ENCODE data around the gene MMP15. TPM values are rescaled to one million over a fixed set of nuclear protein-coding genes. Genes with fewer than 3 reads are reported as not detected.
A peak's percentile ranks its signal among the peaks of the same experiment; 100 is the strongest.

The MMP15 gene
- total and polyA plus RNA-seq, 2 of the 13 experiments (the other 11 are each of a cell fraction or from before 2014, with no cell fraction given) = 35.2 to 44.9 TPM

GRCh38 chr16:58020628-58021521 is 4.7 kb upstream of the MMP15 start:
- H3K36me3 ChIP-seq (replicated peaks in 1 of 2; ENCODE audit: control insufficient read depth in 1 of 2, insufficient read depth in 2 of 2, low read length in 2 of 2) = peaks cover 4 to 11% of the 10 kb centered on the region in 2 experiments; a peak in 4 of 5 replicates
- ChIA-PET CTCF (ENCODE audit: low intra/inter-chr PET ratio, low total read pairs) (interaction anchor here (0.7 to 3.2 kb wide), 4 partner anchors 11 to 106 kb away, joined by 4 to 40 read pairs (median 6); no protein-coding TSS in a partner anchor), POLR2A (no interaction called here)
- no peak overlapping the region for H3K4me3 ChIP-seq (replicated peaks in 1 of 3; ENCODE audit: insufficient read depth in 1 of 3, low read depth in 2 of 3, low read length in 3 of 3)
- peaks cover 37% of the 10 kb centered on the region for H3K4me1 ChIP-seq (ENCODE audit: insufficient read depth, low read length)
- H3K79me2 ChIP-seq (ENCODE audit: insufficient read depth, low read length) = peaks cover 1% of the 10 kb centered on the region
- peak; percentile 50 for DNase-seq (ENCODE audit: low spot score)
- peak; percentile 78 for FAIRE-seq
- no peak overlapping the region for H3K4me2 ChIP-seq (ENCODE audit: low read depth, low read length)
- H3K9ac ChIP-seq (ENCODE audit: insufficient read depth, low read depth, low read length) = no peak overlapping the region
- WGBS (ENCODE audit: low lambda C conversion rate) = 74% methylated on average over 8 of the region's 8 CpGs
- no peaks in the 10 kb centered on the region for H3K9me3 ChIP-seq (ENCODE audit: low read length)
- intact Hi-C loops (cut with micrococcal nuclease; ENCODE audit: unreplicated experiment) = loop anchor here (1.0 to 10.0 kb wide), 4 partner anchors 101 to 466 kb away; partner anchors contain the start of gene CSNK2A2
- BruUV-seq (replicated peaks) = TSS peak; percentile 76
- H4K20me1 ChIP-seq (ENCODE audit: insufficient read depth, low read length) = no peaks in the 10 kb centered on the region
- ATAC-seq = no peak
- no peak overlapping the region for H3K27ac ChIP-seq (ENCODE audit: extremely low read length, insufficient read depth, low read length)
- no peaks in the 10 kb centered on the region for H3K27me3 ChIP-seq (ENCODE audit: control insufficient read depth in 1 of 2, insufficient read depth in 2 of 2, low read length in 2 of 2)
- in situ Hi-C loops (cut with HindIII; ENCODE audit: extremely low pct_ligation_motif_present, low pct_unique_long_range_greater_than_20kb) = loop anchor here (5.0 kb wide), 1 partner anchor 106 kb away; the partner anchor contains the start of gene CFAP20
- no peak overlapping the region for H2AFZ ChIP-seq (ENCODE audit: low read length)
- 0 out of 2 replicates have a peak, but pooled peaks have one; percentile 16 for TF ChIP-seq FOXA1 (IDR thresholded peaks at IDR 0.05)
- peak; percentile 65 for TF ChIP-seq FOXA1 (CRISPR knock-in tag; IDR thresholded peaks at IDR 0.05)
- TF ChIP-seq SALL1 (CRISPR knock-in tag; IDR thresholded peaks at IDR 0.05) = 0 out of 2 replicates have a peak, but pooled peaks have one; percentile 18
- peak; percentile 89 for TF ChIP-seq RAD21 (CRISPR knock-in tag; IDR thresholded peaks at IDR 0.05)
- TF ChIP-seq KMT2B (CRISPR knock-in tag; IDR thresholded peaks at IDR 0.05) = 0 out of 2 replicates have a peak, but pooled peaks have one; percentile 42
- 0 out of 2 replicates have a peak, but pooled peaks have one; percentile 31 for TF ChIP-seq ELF3 (CRISPR knock-in tag; IDR thresholded peaks at IDR 0.05)
- 0 out of 2 replicates have a peak, but pooled peaks have one; percentile 37 for TF ChIP-seq IRF2 (CRISPR knock-in tag; IDR thresholded peaks at IDR 0.05)
- 0 out of 2 replicates have a peak, but pooled peaks have one; percentile 28 for TF ChIP-seq SAP130 (CRISPR knock-in tag; IDR thresholded peaks at IDR 0.05; ENCODE audit: low read depth)
- no peak for TF ChIP-seq ZNF790 (CRISPR knock-in tag; IDR thresholded peaks at IDR 0.05; ENCODE audit: borderline replicate concordance)
- no peak for TF ChIP-seq ZNF333 (CRISPR knock-in tag; IDR thresholded peaks at IDR 0.05; ENCODE audit: borderline replicate concordance)
- no peak for TF ChIP-seq ZNF564 (CRISPR knock-in tag; IDR thresholded peaks at IDR 0.05)
- no peak for TF ChIP-seq GPN1 (CRISPR knock-in tag; IDR thresholded peaks at IDR 0.05; ENCODE audit: borderline replicate concordance)
- peak; percentile 23; the same call in 1 of the 2 replicates for TF ChIP-seq FOXK1 (CRISPR knock-in tag; IDR thresholded peaks at IDR 0.05; ENCODE audit: borderline replicate concordance, low read depth)
- peak; percentile 90 for TF ChIP-seq SMC3 (IDR thresholded peaks at IDR 0.05; ENCODE audit: low read length)
- TF ChIP-seq ZNF615 (CRISPR knock-in tag; IDR thresholded peaks at IDR 0.05; ENCODE audit: borderline replicate concordance) = 0 out of 2 replicates have a peak, but pooled peaks have one; percentile 60
- TF ChIP-seq ONECUT2 (CRISPR knock-in tag; IDR thresholded peaks at IDR 0.05) = no peak
- TF ChIP-seq ZNF354B (CRISPR knock-in tag; IDR thresholded peaks at IDR 0.05) = no peak
- TF ChIP-seq ZMYM2 (CRISPR knock-in tag; IDR thresholded peaks at IDR 0.05) = no peak
- TF ChIP-seq ZNF639 (CRISPR knock-in tag; conservative IDR thresholded peaks at IDR 0.05) = no peak
- TF ChIP-seq ZBTB20 (CRISPR knock-in tag; IDR thresholded peaks at IDR 0.05; ENCODE audit: borderline replicate concordance, low read depth) = no peak
- TF ChIP-seq KDM4B (CRISPR knock-in tag; IDR thresholded peaks at IDR 0.05) = no peak
- TF ChIP-seq GATAD2A (CRISPR knock-in tag; IDR thresholded peaks at IDR 0.05) = peak; percentile 32; the same call in 1 of the 2 replicates
- peak; percentile 32 for TF ChIP-seq XRCC5 (optimal IDR thresholded peaks at IDR 0.05; ENCODE audit: low read length)
- no peak for TF ChIP-seq HCFC1 (IDR thresholded peaks at IDR 0.05; ENCODE audit: low read depth, low read length)
- peak; percentile 49; the same call in 1 of the 2 replicates for TF ChIP-seq FOXA3 (CRISPR knock-in tag; IDR thresholded peaks at IDR 0.05)
- TF ChIP-seq DR1 (CRISPR knock-in tag; IDR thresholded peaks at IDR 0.05) = no peak

Measured in HepG2 (cell line).